HFFc6 (cell line): ENCODE results near the gene GLIS2. TPM values are rescaled to one million over a fixed set of nuclear protein-coding genes. Genes with fewer than 3 reads are reported as not detected.

Experiments used
- DNase-seq: peaks from one replicate; pipeline ENCODE4 v3.0.0-alpha.2; 2018
- H3K27ac Mint-ChIP-seq: 2 replicates; pipeline ENCODE4 v1.8.0; 2020; ENCODE audit warnings: mild to moderate bottlenecking, mixed read lengths
- H3K27me3 Mint-ChIP-seq: 2 replicates; pipeline ENCODE4 v1.8.0; 2021; ENCODE audit warnings: mild to moderate bottlenecking, moderate library complexity, mixed read lengths; ENCODE audit not compliant: insufficient read depth
- H3K36me3 Mint-ChIP-seq: 2 replicates; pipeline ENCODE4 v1.8.0; 2021; ENCODE audit warnings: low read depth, mixed read lengths
- H3K4me1 Mint-ChIP-seq: 2 replicates; pipeline ENCODE4 v1.8.0; 2020; ENCODE audit warnings: low read depth, mixed read lengths
- H3K4me3 Mint-ChIP-seq: 2 replicates; pipeline ENCODE4 v1.8.0; 2020; ENCODE audit warnings: mild to moderate bottlenecking, moderate library complexity, mixed read lengths
- H3K9me3 Mint-ChIP-seq: 2 replicates; pipeline ENCODE4 v1.8.0; 2020; ENCODE audit warnings: mild to moderate bottlenecking, mixed read lengths
- total RNA-seq, 6 experiments: library from RNA; stranded (reverse); fragmentation: NEBNext Ultra II Directional; extraction: Animal tissue kit (Norgen Biotek cat#: 25700); gene quantifications; 2 replicates in 1 of 6; 3 replicates in 5 of 6; pipeline ENCODE4 v1.2.3, GENCODE V29; 2021
- TF ChIP-seq, protein P1 (sequence below): fragments of 200-600 bp; sonication (generic); IDR thresholded peaks from 2 replicates; pipeline ENCODE4 v1.5.0; 2021; ENCODE audit warnings: antibody characterized with exemption, mild to moderate bottlenecking

The GLIS2 gene
- total RNA-seq, 6 experiments from 2014 or later = 21.9 to 26.0 (median 23.5) TPM

DNA sequence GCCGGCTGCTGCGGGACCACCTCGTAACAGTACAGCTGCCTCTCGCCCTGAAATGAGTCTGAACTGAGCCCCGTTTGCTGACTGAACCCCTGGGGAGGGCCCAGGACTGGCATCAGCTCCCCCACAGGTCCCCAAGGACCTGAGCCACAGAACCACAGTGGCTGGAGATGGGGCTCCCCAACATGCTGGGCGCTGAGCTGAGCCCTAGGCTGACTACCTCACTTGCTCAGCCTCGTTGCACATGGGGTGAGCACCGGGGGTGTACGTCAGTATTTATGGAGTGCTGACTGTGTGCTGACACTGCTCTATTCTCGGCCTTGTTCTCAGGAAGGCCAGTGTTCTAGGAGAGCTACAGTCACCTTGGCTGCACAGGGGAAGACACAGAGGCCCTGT is 49.1 kb downstream of the GLIS2 start:
- no peak for DNase-seq
- no peak overlapping the region for H3K4me3 Mint-ChIP-seq
- no peaks in the 10 kb centered on the region; the same call in 1 of the 2 replicates for H3K27me3 Mint-ChIP-seq
- TF ChIP-seq, protein P1, sequence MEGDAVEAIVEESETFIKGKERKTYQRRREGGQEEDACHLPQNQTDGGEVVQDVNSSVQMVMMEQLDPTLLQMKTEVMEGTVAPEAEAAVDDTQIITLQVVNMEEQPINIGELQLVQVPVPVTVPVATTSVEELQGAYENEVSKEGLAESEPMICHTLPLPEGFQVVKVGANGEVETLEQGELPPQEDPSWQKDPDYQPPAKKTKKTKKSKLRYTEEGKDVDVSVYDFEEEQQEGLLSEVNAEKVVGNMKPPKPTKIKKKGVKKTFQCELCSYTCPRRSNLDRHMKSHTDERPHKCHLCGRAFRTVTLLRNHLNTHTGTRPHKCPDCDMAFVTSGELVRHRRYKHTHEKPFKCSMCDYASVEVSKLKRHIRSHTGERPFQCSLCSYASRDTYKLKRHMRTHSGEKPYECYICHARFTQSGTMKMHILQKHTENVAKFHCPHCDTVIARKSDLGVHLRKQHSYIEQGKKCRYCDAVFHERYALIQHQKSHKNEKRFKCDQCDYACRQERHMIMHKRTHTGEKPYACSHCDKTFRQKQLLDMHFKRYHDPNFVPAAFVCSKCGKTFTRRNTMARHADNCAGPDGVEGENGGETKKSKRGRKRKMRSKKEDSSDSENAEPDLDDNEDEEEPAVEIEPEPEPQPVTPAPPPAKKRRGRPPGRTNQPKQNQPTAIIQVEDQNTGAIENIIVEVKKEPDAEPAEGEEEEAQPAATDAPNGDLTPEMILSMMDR = no peak
- no peaks in the 10 kb centered on the region for H3K9me3 Mint-ChIP-seq
- H3K4me1 Mint-ChIP-seq = peaks cover 22% of the 10 kb centered on the region
- H3K36me3 Mint-ChIP-seq = no peaks in the 10 kb centered on the region
- H3K27ac Mint-ChIP-seq = no peak overlapping the region

DNA sequence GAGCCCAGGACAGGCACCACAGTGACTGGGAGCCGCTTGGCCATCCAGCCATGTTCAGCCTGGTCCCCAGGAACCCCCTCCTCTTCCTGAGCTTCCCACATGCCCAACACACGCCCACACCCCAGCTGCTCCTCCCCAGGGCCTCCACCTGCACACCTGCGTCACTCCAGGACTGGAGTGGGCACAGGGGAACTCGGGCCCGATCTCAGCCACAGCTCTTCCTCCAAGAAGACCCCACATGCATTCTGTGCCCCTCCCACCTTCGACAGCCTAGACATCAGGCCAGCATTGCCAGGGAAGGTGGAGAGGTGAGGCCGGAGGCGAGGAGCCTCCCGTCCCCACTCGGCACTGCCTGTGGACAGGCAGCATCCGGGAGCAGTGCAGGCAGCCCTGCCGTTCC is 49.7 kb downstream of the GLIS2 start:
- TF ChIP-seq, protein P1 = no peak
- Mint-ChIP-seq H3K36me3 (no peaks in the 10 kb centered on the region), H3K4me3 (no peak overlapping the region), H3K4me1 (peaks cover 28% of the 10 kb centered on the region), H3K27me3 (no peaks in the 10 kb centered on the region; the same call in 1 of the 2 replicates), H3K9me3 (no peaks in the 10 kb centered on the region), H3K27ac (no peak overlapping the region)
- DNase-seq = no peak

DNA sequence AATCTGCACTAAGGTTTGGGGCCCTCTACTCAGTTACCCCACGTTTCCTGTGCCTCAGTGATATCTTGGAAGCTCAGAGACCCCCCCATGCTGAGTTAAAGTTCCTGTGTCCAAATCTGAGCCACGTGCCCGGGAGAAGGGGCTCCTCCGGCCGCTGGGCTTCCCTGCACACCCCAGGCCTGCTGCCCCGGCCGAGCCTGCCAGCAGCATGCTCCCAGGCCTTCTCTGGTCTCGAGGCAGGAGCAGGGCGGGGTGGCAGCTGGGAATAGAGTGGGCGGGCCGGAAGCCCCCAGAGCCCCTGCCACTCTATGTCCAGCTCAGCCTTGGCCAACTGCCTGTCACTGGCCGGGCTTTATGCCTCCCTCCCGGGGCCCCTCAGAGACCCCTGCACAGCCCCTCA is 50.1 kb downstream of the GLIS2 start:
- no peaks in the 10 kb centered on the region; the same call in 1 of the 2 replicates for H3K27me3 Mint-ChIP-seq
- H3K9me3 Mint-ChIP-seq = no peaks in the 10 kb centered on the region
- no peak overlapping the region for H3K27ac Mint-ChIP-seq
- no peak overlapping the region for H3K4me3 Mint-ChIP-seq
- TF ChIP-seq, protein P1 = no peak
- no peaks in the 10 kb centered on the region for H3K36me3 Mint-ChIP-seq
- DNase-seq = no peak
- H3K4me1 Mint-ChIP-seq = peaks cover 32% of the 10 kb centered on the region

DNA sequence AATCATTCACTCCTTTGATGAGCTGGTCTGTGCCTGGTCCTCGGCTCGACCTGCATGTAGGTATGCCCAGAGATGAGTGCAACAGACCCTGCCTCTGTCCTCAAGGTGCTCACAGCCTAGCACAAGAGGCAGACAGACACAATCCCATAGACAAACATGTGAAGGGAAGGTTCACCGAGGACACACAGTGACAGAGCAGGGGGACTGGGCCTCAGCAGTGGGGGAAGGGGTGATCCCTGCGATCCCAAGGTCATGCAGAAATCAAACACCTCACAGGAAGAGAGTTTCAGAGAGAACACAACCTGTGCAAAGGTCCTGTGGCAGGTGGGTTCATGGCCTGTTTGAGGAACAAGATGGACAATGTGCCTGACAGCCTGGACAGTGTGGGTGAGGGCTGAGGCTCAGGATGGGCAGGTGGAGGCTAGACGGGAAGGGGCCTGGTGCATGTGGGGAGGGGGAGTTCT is 51.6 kb downstream of the GLIS2 start:
- no peaks in the 10 kb centered on the region for H3K9me3 Mint-ChIP-seq
- H3K36me3 Mint-ChIP-seq = no peaks in the 10 kb centered on the region
- no peak overlapping the region for H3K27ac Mint-ChIP-seq
- DNase-seq = no peak
- H3K4me3 Mint-ChIP-seq = no peak overlapping the region
- TF ChIP-seq, protein P1 = no peak
- peaks cover 2% of the 10 kb centered on the region for H3K27me3 Mint-ChIP-seq
- peaks cover 37% of the 10 kb centered on the region for H3K4me1 Mint-ChIP-seq

DNA sequence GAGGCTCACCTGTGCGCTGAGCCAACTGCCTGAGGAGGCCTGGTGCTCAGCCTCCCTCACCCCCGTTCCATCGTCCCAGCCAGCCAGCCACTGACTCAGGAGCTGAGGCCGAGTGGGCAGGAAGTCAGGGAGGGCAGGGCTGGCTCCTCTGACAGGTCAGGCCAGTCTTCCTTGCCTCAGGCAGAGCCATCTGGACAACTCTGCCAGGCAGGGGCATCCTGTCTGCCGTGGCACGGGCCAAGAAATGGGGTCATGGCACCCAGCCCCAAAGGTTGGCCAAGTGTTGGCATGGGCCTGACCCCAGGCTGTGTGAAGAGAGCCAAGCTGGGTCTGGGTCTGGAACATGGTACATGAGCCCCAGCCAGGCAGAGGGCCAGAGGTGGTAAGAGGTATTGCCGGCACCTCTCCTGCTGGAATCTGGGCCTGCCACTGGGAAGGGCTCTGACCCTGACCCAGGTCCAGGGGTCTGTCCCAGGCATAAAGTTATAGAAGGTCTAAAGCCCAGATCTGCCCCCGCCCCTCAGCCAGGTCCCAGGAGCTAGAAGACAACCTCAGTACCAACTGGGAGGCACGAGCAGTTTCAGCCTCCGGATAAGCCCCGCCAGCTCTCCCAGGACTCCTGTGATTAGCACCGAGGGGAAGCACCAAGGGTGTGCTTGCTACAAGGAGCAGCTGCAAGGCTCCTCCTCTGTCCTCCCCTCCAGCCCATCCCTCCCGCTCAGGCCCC is 53.3 kb downstream of the GLIS2 start:
- peaks cover 5% of the 10 kb centered on the region for H3K27me3 Mint-ChIP-seq
- H3K4me3 Mint-ChIP-seq = no peak overlapping the region
- H3K4me1 Mint-ChIP-seq = peaks cover 37% of the 10 kb centered on the region
- no peaks in the 10 kb centered on the region for H3K9me3 Mint-ChIP-seq
- TF ChIP-seq, protein P1 = no peak
- H3K27ac Mint-ChIP-seq = peak overlapping the region; percentile 36
- DNase-seq = peak; percentile 57
- H3K36me3 Mint-ChIP-seq = no peaks in the 10 kb centered on the region
